A673 (cell line): ENCODE measurements around the gene PID1.

Experiments
- EZH2 ChIP-seq: fragments of 200-600 bp; sonication (generic); IDR thresholded peaks from 2 replicates; pipeline ENCODE4 v1.6.1; 2017; ENCODE audit warnings: borderline replicate concordance, low read depth, mild to moderate bottlenecking, mixed read lengths, antibody characterized with exemption, low read length; ENCODE audit not compliant: poor library complexity, severe bottlenecking
- TF ChIP-seq, protein P1 (sequence below): fragments of 300-800, 200-600 bp; sonication (generic); conservative IDR thresholded peaks from 2 replicates; pipeline ENCODE4 v1.5.1; 2017; ENCODE audit warnings: low read depth, mild to moderate bottlenecking, antibody characterized with exemption, low read length, moderate library complexity, mixed read lengths

DNA sequence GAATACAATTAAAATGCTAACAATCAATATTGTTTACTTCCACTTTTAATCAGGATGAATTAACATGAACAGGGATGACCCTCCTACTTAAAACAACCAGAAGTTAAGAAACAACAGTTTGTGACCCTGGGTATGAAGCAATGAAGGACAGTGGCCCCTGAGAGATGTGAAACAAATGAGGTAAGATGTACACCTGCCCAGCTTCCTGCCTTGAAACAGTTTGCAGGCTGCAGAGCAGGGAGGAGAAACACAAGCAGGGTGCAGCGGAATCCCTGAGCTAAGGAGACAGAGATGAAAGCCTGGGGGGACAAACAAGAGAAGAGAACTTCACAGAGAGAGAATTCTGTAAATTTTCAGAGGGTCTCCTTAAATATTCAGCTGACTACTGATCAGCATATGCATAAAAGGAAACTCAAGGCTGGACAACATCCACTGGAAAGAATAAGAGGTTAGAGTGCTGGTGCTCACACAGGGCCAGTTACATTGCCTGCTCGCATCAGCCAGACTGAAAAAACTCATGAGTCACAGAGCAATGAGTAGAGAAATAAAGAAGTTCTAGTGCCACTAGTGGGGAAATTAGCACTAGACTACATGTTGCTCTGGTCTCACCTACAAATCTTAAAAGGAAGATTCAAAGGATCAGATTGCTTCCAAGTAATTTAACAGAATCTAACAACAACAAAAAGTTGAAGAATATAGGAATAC, 106.4 kb downstream of the PID1 start:
- TF ChIP-seq, protein P1, sequence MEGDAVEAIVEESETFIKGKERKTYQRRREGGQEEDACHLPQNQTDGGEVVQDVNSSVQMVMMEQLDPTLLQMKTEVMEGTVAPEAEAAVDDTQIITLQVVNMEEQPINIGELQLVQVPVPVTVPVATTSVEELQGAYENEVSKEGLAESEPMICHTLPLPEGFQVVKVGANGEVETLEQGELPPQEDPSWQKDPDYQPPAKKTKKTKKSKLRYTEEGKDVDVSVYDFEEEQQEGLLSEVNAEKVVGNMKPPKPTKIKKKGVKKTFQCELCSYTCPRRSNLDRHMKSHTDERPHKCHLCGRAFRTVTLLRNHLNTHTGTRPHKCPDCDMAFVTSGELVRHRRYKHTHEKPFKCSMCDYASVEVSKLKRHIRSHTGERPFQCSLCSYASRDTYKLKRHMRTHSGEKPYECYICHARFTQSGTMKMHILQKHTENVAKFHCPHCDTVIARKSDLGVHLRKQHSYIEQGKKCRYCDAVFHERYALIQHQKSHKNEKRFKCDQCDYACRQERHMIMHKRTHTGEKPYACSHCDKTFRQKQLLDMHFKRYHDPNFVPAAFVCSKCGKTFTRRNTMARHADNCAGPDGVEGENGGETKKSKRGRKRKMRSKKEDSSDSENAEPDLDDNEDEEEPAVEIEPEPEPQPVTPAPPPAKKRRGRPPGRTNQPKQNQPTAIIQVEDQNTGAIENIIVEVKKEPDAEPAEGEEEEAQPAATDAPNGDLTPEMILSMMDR = no peak
- TF ChIP-seq EZH2 = no peak
